ENCODE measurements around the gene SMCO3.

Gene SMCO3

DNA sequence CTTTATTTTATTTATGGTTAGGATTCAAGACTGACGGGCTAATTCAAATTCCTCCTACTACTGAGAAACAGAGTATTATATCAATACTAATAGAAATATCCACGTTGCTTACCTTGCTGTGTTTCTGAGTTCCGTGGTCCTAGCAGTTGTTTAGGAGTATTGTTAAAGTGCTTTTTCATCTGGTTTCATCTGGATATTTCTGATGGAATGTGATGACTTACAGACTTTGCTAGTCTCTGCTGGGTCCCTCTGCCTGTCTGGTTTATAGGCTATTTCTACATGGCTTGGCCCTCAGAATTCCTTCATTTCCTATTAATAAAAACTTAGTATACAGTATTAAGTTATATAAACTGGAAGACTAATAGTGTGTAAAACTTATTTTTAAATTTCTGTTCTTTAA lies at the start of gene SMCO3:
SMCO3 (minus strand) TSS at position 169 of the 400 bp plus-strand sequence. CDS start 7,502 bp downstream, outside the sequence.
- no peak for DNase-seq (ENCODE audit: low read depth in 2 of 2)

DNA sequence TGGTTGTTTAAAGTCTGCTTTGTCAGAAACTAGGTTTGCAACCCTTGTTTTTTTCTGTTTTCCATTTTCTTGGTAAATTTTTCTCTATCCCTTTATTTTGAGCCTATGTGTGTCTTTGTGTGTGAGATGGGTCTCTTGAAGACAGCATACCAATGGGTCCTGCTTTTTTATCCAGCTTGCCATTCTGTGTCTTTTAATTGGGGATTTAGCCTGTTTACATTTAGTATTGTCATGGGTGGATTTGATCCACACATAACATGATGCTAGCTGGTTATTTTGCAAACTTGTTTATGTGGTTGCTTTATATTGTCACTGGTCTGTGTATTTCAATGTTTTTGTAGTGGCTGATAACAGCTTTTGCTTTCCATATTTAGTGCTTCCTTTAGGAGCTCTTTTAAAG lies 46.5 kb upstream of the SMCO3 start:
- DNase-seq (ENCODE audit: low read depth in 2 of 2), result no peak

DNA sequence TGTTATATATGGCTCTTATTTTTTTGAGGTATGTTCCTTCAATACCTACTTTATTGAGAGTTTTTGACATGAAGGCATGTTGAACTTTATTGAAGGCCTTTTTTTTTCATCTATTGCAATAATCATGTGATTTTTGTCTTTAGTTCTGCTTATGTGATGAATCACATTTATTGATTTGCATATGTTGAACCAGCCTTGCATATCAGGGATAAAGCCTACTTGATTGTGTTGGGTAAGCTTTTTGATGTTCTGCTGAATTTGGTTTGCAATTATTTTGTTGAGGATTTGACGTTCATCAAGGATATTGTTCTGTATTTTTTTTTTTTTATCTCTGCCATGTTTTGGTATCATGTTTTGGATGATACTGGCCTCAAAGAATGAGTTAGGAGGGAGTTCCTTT lies 44.5 kb upstream of the SMCO3 start:
- no peak for DNase-seq (ENCODE audit: low read depth in 2 of 2)

DNA sequence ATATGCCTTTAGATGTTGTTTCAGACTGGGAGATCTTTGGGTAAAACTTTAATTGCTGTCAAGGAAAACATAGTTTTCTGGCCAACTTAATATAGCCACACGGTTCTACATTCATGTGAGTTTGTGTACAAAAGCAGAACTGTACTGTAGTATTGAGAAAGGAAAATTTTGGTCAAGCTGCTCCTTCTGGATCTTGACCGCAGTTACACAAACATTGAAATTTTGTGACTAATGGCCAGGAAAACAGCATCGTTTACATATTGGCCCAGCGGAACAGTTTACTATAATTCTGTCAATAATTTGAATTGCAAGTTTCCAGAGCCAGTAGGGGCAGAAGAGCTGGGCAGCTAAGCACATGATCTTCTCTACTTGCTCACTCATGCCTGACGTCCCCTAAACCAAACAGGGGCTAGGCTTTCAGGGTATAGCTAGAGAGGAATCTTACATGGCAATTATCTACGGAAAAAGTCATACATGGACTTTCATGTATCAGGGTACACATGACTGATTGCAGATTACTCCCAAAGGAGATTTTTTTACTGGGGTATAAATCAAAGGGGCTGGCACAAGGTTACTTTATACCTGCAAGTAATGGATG lies 40.7 kb upstream of the SMCO3 start:
- no peak for DNase-seq (ENCODE audit: low read depth in 2 of 2)

DNA sequence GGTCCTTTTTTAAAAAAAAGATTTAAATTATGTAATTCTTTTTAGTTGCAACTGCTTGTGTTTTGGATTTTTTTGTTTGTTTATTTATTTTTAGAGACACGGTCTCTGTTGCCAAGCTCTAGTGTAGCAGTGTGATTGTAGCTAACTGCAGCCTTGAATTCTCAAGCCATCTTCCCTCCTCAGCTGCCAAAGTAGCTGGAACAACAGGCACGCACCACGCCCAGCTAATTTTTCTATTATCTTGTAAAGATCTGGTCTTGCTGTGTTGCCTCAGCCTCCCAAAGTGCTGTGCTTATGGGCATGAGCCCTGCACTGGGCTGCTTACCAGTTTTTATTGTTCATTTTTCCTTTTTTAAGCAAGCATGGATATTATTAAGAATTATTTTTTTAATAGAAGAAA lies 40.0 kb upstream of the SMCO3 start:
- DNase-seq (ENCODE audit: low read depth in 2 of 2), result no peak

DNA sequence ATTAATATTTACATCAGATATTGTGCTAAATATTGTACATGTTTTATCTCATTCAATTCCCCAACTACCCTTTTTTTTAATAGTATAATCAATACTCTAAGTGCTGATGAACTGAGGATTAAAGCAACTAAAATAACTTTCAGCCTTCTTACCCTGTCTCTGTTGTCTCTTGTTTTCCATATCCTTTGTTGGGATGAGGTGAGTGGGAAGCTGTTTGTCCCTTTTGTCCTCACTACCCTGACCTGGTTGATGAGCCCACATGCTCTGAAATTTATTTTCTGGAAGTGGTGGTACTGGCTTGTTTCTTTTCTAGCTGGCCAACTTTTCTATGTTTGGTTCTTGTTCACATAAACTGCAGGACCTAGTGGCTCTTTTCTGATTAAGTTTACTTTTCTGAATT lies 38.9 kb upstream of the SMCO3 start:
- DNase-seq (ENCODE audit: low read depth in 2 of 2), result no peak

DNA sequence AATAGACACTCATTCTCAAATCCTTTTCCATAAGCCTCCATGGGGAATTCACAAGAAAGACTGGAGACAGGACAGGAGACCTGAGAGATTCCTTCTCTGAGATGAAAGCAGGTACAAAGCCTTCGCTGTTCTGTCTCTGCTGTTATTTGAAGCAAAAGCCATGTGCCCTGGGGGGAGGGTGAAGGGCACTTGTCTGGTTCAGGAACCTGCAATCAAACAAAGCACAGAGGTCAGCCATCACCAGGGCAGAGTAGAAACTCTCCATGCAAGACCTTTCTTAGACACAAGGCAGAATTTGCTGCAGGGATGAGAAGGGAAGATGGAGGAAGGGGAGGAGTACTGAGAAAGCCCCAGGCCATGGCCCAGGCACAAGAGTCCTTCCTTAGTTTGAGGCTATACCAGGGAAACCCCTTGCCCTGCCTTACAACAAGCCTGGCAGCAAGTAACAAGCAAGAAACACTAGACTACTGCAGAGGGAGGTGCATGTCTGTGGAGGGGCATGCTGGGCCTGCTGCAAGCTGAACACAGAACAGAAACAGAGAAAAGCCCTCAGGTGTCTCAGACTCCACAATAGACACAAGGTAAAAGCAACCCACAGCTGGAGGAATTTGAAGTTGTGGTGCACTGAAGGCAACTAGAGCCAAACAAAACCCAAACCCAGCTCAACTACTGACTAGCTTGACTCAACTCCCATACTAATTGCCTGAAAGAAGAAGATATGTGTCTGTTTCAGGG lies 37.1 kb upstream of the SMCO3 start:
- no peak for DNase-seq (ENCODE audit: low read depth in 2 of 2)

DNA sequence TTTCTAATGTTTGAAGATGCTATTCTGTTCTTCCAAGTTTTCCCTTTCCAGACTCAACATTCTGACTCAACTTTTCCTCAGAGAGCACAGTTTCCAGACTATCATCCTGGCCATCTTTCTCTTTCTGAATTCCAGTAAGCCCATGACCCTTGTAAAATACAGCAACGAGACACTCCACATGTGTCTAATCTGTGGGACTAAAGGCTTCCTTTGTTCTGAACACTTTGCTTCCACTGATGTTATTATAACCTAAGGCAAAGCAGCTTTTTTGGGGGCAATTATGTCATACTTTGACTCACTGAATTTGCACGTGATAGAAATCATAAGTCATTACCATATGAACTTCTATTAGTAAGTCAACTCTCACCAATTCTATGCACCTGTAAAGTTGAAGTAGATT lies 35.7 kb upstream of the SMCO3 start:
- no peak for DNase-seq (ENCODE audit: low read depth in 2 of 2)

DNA sequence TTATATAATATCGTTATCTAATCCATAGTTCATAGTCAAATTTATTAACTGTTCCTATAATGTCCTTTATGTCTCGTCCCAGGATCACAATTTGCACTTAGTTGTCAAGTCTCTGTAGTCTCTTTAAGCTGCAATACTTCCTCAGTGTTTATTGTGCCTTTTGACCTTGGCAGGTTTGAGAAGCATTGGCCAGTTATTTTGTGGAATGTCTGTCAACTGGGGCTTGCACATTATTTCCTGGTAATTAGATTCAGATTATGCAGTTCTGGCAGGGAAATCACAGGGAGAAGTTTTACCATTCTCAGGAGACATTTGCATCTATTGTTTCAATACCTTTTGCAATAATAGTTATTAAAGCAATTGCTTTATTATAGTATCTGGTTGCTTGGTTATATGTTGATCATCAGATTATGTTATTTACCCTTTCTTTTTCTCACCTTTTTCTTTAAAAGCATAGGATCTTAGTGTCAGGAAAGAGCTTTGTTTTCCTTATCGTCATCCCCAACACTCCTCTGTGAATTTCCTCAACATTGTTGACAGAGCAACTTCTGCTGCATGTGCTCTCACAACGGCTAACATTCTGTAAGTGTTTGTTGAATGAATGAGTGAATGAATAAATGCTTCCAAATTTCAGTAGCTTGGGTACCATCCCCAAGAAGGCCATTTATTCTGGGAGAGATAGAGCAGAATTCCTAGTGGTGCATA lies 33.0 kb upstream of the SMCO3 start:
- DNase-seq (ENCODE audit: low read depth in 2 of 2), result no peak

DNA sequence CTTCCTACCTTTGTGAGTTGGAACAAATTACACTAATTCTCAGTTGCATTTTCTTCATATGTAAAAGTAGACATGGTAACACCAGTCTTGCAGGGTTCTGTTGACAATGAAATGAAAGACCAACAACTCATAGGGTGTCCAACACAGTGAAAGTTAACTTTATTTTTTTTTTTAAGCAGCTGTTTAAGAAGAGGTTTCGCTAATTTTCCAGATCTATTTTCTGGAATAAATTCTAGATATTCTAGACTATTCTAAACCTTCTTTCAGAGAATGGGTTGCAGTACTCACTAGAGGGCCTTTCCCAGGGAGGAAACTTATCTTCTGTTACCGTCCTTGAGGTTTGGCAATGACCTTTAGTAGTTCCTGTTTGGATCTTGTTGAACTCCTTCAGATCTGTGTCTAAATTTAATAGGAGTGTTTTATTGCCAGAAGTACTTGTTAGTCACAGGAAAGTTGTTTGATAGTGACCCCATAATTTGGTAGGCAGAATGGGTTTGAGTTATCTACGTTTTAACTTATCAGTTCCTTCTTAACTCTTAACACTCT lies 32.1 kb upstream of the SMCO3 start:
- DNase-seq (ENCODE audit: low read depth in 2 of 2), result no peak

DNA sequence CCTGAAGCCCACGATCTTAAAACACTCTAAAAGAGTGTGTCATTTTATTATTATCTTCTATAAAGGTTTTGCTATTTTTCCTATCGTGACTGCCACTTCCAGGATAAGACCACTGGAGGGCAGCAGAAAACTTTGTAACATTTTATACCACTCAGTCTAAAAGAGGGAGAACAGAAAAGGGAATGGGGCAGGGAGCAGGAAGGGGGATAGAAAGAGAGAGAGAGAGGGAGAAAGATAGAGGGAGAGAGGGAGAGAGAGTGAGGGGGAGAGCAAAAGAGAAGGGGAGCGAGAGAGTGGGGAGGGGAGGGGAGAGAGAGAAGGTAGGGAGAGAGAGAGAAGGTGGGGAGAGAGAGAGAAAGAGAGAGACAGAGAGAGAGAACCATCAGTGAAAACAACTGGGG lies 31.4 kb upstream of the SMCO3 start:
- peak in 1 of 2 donors; percentile 14 for DNase-seq (ENCODE audit: low read depth in 2 of 2)

DNA sequence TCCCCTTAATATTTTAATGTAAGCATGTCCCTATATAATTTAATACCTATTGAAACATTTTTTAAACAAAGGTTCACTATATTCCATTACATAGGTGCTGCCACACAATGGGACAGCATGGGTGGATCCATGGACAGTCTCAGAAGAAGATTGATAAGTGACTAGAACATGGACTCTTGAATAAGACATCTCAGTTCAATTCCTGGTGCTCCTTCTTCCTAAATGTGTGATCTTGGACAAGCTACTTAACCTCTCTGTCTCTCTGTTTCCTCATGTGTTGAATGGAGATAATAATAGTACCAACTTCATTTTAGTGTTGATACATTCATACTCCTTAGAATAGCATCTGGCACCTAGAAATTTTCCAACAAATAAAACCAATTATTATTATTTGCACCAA lies 30.4 kb upstream of the SMCO3 start:
- DNase-seq (ENCODE audit: low read depth in 2 of 2), result no peak

DNA sequence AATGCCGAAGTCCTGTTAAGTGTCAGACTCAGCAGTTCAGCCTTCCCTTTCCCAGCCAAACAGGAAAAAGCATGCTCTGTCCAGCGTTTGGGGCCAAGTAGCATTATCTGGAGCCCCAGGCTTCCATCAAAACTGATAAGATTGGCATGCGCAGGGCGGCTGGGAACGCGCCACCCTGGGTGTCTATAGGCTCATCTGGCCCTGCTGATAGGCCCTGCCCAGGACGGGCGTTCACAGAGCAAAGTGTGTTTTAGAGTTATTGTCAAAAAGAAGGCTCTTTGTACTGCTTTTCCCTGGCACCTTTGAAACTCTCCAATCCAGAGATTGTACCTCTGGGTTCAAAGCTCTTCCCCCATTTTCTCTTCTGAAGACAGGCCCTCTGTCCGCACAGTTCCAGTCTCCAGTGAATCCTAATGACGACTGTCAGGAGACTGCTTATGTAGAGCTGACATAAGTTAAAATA lies 29.5 kb upstream of the SMCO3 start, which contains the start of gene ART4:
ART4 (minus strand) TSS at position 102 of the 463 bp plus-strand sequence. CDS start 413 bp downstream, outside the sequence.
- no peak for DNase-seq (ENCODE audit: low read depth in 2 of 2)

DNA sequence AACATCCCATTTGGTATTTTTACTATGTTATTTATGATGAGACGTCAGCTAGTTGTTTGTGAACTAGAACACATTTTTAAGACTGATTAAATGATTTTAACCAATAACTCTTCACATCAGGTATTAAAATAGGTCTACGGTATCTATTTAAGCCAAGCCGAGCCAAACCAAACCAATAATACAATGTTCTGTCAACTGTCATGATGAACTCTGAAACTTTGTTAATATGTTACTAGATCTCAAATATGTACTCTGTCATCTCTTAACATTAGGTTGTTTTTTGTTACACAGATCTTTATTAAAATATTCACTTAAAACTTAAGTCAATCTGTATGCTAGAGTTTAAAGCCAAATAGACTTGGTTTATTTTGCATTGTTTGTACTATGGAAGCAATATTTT lies 28.3 kb upstream of the SMCO3 start:
- DNase-seq (ENCODE audit: low read depth in 2 of 2), result no peak

DNA sequence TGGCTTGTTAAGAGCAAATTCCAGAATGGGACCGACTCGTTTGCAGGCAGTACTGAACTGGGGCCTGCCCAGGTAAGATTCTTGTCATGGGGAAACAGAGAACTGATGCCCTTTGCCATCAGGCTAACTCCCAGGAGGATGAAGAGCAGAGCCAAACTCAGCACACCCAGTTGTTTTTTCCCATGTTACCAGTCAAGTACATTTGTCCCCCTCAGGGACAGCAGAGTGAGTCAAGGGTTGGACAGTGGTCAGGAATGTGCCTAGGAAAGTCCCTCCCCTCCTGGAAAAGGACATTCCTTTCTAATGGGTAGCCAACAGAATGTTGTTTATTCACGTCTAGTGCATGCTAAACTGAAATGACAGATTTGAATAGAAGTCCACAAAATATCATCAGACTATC lies 27.8 kb upstream of the SMCO3 start:
- no peak for DNase-seq (ENCODE audit: low read depth in 2 of 2)

DNA sequence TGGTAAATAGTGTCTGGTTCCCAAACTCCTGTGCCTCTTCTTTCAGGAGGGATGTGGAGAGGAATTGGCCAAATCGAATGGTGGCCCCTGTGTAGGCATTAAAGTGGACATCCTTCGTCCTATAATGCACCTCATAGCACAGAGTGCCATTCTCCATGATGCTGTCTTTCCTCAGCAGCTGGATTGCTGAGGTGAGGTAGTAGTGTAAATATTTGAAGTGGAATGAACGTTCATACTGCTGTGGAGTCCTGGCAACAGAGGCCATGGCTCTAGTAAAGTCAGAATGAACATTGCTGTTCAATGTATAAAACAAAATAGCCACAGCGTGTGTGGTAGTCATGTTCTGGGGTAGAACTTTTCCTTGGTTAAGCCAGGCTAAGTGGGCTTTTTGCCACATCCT lies 26.6 kb upstream of the SMCO3 start:
- no peak for DNase-seq (ENCODE audit: low read depth in 2 of 2)

DNA sequence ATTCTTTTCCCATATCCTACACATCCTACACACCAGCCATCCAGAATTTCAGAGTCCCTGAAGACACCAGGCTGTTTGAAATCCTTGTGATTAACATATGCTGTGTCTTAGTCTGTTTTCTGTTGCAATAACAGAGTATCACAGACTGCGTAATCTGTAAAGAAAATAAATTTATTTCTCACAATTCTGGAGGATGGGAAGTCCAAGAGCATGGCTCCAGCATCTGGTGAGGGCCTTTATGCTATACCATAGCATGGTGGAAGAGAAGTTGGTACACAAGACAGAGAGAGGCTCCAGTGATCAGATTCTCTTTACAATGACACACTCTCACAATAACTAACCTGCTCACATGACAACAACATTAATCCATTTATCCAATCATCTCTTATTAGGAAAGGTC lies 25.3 kb upstream of the SMCO3 start:
- DNase-seq (ENCODE audit: low read depth in 2 of 2), result no peak

DNA sequence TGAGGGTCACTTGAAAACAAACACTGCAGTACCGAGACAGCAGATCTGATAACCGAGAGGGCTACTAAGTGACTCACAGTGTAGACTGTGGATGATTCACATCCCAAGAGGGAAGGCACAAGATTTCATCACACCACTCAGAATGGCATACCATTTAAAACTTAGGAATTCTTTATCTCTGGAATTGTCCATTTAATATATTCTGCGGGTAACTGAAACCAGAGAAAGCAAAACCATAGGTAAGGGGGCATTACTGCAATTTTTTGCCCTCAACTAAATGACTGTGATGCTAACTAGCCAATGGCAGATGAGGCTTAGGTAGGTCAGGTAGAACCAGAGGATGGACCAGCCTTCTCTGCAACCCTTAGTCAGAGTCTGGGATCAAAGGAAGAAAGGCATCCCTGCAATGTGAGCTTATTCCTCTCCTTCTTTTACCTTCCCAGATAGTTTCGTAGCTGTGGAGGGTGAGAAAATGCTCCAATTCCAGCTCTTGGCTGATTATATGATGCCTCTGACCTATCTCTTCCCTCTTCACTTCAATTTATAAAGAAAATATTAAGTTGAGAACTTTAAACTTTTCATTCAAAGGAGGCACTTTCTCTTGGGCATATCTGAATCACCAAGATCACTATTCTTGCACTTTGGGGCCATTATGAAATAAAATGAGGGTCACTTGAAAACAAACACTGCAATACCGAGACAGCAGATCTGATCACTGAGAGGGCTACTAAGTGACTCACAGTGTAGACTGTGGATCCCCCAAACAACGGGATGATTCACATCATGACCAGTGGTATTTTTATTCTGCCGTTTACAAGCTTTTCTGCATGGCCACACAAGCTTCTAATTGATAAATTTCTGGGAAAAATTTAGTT lies 22.6 kb upstream of the SMCO3 start:
- DNase-seq (ENCODE audit: low read depth in 2 of 2), result no peak

DNA sequence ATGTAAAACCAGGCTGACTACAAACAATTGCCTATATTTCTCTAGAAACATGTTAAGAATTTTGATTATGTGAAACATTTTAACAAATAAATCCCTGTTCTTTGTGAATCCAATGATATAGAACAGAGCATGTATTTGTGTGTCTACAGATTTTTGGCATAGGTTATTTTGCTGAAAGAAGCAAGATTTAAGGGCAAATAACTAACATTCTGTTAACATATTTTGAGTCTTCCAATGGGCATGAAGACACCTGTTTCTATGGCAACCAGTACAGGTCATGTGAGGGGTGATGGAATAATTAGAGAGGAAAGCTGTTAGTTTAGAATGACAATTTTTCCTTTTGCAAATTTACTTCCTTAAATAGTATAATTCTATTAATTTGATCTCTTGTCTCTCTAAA lies 20.5 kb upstream of the SMCO3 start:
- no peak for DNase-seq (ENCODE audit: low read depth in 2 of 2)

DNA sequence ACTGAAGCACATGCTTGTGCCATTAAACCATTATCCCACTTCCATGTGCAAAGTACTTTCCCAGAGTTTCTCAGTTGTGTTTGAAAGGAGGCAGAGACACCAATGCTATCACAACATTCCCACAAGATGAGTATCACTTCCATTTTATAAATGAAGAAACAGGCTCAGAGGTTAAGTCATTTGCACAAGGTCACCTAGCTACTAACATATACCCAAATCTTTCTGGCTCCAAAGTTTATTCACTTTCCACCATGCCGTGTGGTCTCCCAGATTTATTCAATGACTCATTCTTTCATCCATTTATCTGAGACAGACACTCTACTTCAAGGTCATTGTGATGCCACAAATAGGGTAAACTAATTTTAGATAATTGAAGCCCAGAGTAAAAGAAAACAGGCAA lies 20.0 kb upstream of the SMCO3 start:
- no peak for DNase-seq (ENCODE audit: low read depth in 2 of 2)

DNA sequence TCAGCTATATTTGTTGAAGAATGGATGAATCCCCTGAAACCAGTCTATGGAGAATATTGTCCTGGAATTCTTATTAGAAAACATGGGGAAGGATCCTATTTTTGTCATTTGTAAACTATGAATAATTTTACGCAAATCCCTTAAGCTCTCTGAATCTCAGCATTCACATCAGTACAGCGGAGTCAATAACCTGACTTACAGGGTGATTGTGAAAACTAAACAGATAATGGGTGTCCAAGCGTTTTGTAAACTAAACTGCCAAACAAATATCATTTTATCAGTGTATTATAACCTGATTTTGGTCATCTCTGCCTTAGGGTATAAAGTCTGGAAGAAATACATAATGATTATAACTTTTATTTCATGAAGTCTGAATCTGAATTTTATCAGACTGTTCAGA lies 19.4 kb upstream of the SMCO3 start:
- no peak for DNase-seq (ENCODE audit: low read depth in 2 of 2)

DNA sequence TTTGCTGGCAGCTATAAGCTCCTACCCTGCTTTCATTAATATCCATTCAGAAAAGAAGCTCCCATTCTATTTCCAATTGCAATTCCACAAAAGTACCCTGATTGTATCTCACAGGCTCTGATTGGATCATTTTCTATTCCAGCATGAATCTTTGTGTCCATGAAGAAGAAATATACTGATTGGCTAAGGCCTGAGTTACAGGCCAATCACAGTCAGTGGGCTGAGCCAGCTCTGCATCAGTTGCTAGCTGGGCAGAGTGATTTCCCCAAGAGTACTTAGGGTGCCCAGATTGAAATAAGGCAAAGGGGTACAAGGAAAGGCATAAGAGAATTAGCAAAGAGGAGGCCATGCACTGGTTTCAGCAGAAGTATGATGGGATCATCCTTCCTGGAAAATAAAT lies 14.9 kb upstream of the SMCO3 start:
- DNase-seq (ENCODE audit: low read depth in 2 of 2), result no peak

Data from stimulated activated CD4-positive, alpha-beta T cell treated with anti-CD3 and anti-CD28 coated beads, Interleukin-1b, Interleukin-23, amount 100 ng/mL, for 1 hour (primary cell).